ENCODE measurements around the gene PRUNE1.

The PRUNE1 gene

GRCh38 chr1:150976879-150977694 lies 31.2 kb upstream of the PRUNE1 start:
- DNase-seq (ENCODE audit: low read depth in 2 of 2, low spot score in 1 of 2) = peak in 1 of 2 donors; percentile 54

GRCh38 chr1:150979092-150980056 lies 28.9 kb upstream of the PRUNE1 start:
- peak; percentile 78 to 79 for DNase-seq (ENCODE audit: low read depth in 2 of 2, low spot score in 1 of 2)

GRCh38 chr1:150981177-150981804 lies 27.0 kb upstream of the PRUNE1 start:
- DNase-seq (ENCODE audit: low read depth in 2 of 2, low spot score in 1 of 2) = no peak

GRCh38 chr1:150981805-150982712 lies 26.2 kb upstream of the PRUNE1 start, which contains the start of gene ANXA9:
Gene ANXA9, plus strand, starts transcription at chr1:150982292. Its CDS starts 814 bp downstream, at chr1:150983106.
- no peak for DNase-seq (ENCODE audit: low read depth in 2 of 2, low spot score in 1 of 2)

DNA sequence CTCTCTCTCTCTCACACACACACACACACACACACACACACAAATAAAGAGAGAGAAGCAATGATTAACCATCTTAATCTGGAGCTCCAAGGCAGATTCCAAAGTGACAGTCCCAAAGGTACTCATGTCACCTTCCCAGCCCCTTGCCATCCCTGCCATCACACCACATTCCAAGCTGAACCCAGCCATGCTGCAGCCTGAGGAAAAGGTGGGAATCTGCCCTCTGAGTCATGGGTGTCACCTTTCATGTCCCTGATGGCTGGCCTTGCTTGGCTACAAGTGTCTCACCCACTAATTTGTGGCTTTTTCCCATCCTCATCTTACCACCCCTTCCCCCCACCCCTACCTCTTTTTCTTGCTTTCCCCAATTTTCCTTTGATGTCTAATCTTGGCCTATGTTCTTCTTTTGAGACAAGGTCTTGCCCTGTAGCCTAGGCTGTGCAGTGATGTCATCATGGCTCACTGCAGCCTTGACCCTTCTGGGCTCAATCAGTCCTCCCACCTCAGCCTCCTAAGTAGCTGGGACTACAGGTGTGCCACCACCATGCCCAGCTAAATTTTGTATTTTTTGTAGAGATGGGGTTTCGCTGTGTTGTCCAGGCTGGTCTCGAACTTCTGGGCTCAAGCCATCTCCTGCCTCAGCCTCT lies 22.9 kb upstream of the PRUNE1 start:
- DNase-seq (ENCODE audit: low read depth in 2 of 2, low spot score in 1 of 2) = no peak

DNA sequence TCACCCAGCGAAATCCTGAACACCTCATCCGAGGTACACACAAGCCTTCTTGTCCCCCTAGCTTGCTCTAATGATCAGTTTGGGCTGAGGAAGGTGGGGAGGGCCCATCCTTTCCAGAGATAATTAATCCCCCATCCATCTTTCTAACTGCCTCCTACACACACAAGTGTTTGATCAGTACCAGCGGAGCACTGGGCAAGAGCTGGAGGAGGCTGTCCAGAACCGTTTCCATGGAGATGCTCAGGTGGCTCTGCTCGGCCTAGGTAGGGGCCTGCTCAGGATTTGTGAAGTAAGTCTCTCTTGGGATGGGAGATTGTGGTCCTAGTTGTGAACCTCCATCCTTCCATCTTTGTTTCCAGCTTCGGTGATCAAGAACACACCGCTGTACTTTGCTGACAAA lies 20.3 kb upstream of the PRUNE1 start:
- no peak for DNase-seq (ENCODE audit: low read depth in 2 of 2, low spot score in 1 of 2)

DNA sequence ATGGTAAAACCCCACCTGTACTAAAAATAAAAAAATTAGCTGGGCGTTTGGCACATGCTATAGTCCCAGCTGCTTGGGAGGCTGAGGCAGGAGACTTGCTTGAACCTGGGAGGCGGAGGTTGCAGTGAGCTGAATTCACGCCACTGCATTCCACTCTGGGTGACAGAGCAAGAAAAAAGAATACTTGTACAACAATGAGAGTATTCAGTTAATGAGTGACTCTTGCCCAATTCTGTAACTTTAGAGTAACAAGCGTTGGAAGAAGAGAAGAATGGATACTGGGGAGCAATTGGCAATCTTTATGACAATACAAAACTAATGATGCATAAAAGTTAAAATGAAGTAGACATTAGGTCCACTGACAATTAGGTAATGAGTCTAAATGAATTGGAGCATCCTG lies 15.6 kb upstream of the PRUNE1 start:
- DNase-seq (ENCODE audit: low read depth in 2 of 2, low spot score in 1 of 2) = no peak

DNA sequence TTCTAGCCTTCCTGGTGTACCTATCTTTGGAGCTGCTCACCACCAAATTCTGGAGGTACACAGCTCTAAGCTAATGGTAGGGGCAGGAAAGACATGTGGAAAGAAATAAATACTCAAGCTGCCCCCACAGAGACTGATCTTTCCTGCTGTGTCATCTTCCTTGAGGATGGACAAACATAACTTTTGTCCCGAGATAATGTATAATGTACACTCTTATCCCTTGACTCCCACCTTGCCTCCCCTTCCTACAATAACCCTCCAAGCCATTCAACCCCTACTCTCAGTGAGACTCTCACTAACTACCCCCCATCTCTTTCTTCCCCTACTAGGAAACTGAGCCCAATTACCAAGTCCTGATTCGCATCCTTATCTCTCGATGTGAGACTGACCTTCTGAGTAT lies 14.0 kb upstream of the PRUNE1 start:
- no peak for DNase-seq (ENCODE audit: low read depth in 2 of 2, low spot score in 1 of 2)

DNA sequence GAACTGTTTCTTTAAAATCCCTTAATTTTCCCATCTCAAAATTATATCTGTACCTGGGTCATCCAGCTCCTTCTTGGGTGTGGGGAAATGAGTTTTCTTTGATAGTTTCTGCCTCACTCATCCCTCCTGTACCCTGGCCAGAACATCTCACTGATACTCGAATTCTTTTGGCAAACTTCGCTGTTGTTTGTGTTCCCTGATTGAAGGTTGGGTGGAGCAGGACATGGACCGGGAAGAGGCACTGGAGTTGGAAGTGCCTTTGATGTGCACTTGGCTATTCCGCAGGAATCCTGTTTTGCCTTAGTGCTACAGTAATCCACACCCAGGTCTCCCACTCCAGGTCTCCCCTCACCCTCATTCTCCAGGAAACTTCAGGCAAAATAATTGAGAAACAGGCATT lies 12.8 kb upstream of the PRUNE1 start:
- DNase-seq (ENCODE audit: low read depth in 2 of 2, low spot score in 1 of 2) = no peak

DNA sequence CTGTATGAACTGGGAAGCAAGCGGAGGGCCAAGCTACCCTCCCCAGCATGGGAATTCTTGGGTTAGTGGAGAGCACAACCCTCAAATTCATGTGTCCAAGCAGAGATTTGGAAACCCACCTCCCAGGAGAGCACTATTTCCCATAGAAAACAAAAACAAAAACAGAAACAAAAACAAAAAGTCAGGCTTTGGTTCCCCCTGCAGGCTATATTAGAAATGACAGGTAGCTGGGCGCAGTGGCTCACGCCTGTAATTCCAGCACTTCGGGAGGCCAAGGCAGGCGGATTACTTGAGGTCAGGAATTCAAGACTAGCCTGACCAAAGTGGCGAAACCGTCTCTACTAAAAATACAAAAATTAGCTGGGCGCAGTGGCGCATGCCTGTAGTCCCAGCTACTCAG lies 12.4 kb upstream of the PRUNE1 start:
- DNase-seq (ENCODE audit: low read depth in 2 of 2, low spot score in 1 of 2) = no peak

GRCh38 chr1:150997126-150997872 lies 10.9 kb upstream of the PRUNE1 start:
- DNase-seq (ENCODE audit: low read depth in 2 of 2, low spot score in 1 of 2) = no peak

DNA sequence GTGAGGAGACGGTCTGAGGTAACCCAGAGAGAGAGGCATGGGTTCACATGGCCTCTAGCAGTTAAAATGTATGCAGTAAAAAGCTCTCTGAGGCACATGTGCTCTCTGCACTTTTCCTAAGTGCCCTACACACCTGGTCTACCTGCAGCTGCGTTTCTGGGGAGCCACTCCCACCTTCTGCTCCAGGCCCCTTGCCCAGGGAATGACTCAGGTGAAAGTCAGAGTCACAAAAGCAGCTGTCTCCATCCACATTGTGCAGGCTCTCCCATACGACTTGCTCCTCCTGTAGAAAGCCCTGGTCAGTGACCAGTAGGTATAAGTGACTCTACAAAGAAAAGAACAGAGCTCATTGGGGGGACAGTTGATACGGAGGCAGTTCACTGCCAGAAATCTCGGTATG lies 10.3 kb upstream of the PRUNE1 start:
- DNase-seq (ENCODE audit: low read depth in 2 of 2, low spot score in 1 of 2) = no peak

DNA sequence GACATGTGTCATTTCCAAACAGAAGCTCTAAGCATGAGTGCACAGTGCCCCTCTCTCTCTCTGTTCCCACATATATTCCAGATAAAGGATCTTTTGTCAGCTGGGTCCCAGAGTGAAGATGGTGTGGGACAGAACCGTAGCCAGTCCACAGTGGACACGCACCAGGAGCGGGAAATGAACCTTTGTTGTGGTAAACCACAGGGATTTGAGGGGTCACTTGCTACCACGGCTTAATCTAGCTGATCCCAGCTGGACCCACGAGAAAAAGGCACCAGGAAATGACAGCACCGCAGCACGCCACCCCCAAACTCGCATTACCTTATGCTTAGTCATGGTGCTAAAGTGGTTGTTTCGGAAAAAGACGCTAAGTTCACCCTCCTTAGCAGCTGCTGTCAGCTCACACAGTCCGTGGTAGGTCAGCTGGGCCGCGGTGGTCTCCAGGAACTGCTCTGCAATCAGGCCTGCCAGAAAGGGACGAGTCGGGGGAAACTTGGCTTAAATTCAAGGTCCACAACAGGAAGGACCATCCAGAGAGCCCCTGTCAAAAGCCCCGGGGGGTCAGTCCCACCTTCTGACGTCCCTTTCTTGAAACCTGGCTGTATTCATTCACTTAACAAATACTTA lies 9.1 kb upstream of the PRUNE1 start:
- DNase-seq (ENCODE audit: low read depth in 2 of 2, low spot score in 1 of 2) = no peak

DNA sequence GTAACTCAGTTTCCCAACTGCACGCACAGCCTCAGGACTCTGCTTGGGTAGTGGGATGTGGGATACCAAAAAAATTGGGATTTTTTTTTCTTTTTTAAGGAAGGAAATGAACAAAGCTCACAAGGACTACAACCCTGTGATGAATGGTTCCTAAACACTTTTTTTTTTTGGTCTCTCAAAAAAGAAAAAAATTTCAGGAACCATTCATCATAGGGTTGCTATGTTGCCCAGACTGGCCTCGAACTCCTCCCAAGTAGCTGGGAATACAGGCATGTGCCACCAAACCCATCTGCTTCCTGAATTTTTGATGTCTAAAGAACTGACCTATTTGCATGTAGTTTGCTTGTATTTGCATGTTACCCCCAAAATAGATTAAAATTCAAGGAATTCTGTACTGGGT lies 8.3 kb upstream of the PRUNE1 start:
- DNase-seq (ENCODE audit: low read depth in 2 of 2, low spot score in 1 of 2) = no peak

DNA sequence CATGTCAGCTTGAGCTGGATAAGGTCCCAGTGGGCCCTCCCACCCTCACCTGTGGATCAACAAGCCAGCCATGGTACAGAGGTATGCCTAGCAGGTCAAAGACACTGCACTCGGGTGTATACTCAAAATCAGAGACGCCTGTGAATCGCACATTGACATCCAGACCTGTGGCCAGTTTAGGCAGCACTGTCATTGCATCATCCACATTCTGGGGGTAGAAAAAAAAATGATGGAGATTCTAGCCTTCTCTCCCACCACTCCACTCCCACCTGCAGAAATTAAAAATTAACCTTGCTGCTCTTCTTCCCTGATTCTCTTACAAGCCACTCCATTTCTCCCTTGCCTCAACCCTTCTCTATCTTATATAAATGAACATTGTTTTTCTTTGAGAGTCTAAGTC lies 7.8 kb upstream of the PRUNE1 start:
- DNase-seq (ENCODE audit: low read depth in 2 of 2, low spot score in 1 of 2) = no peak

GRCh38 chr1:151001602-151002001 lies 6.6 kb upstream of the PRUNE1 start:
- no peak for DNase-seq (ENCODE audit: low read depth in 2 of 2, low spot score in 1 of 2)

- DNase-seq (ENCODE audit: low read depth in 2 of 2, low spot score in 1 of 2) = no peak
Observed at GRCh38 chr1:151002051-151002450, 6.2 kb upstream of the PRUNE1 start.

DNA sequence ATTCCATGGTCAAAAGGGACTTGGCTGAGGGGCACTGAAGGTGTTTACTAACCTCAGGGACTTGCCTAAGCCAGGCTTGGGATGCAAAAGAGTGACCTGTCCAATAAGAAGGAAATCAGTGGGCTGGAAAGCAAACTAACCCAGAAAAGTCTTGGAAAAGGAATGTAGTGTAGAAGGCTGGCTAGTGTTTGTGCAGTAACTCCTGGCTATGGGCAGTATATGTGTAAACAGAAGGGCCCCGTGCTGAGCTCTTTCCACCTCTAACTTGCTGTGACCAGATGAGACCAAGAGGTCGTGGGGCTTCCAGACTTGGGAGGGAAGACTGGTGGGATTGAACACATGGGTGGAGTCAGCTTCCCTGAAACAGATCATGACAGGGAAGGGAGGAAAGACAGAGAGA lies 5.6 kb upstream of the PRUNE1 start:
- DNase-seq (ENCODE audit: low read depth in 2 of 2, low spot score in 1 of 2) = no peak

- DNase-seq (ENCODE audit: low read depth in 2 of 2, low spot score in 1 of 2) = no peak
Observed at GRCh38 chr1:151003180-151003579, 5.1 kb upstream of the PRUNE1 start.

Measured in stimulated activated CD8-positive, alpha-beta memory T cell treated with anti-CD3 and anti-CD28 coated beads, Interleukin-4, amount 100 ng/mL, for 1 hour (primary cell).